ENCODE results near the gene ACP3.

ACP3 gene

GRCh38 chr3:132378048-132378762 lies 61.0 kb downstream of the ACP3 start:
- Histone ChIP-seq H3K9ac (ENCODE audit: low read length) (no peak overlapping the region), H3K27me3 (ENCODE audit: insufficient read depth, low read length) (no peaks in the 10 kb centered on the region; the same call in 1 of the 2 replicates), H3K36me3 (ENCODE audit: insufficient read depth, low read length) (no peaks in the 10 kb centered on the region), H4K20me1 (ENCODE audit: insufficient read depth, low read length) (no peaks in the 10 kb centered on the region), H3K79me2 (ENCODE audit: insufficient read depth, low read length) (no peaks in the 10 kb centered on the region), H3K4me3 (ENCODE audit: low read depth, low read length, poor library complexity, severe bottlenecking) (no peak overlapping the region), H3K9me3 (ENCODE audit: low read length) (peaks cover 5% of the 10 kb centered on the region; the same call in 1 of the 2 replicates), H3K27ac (ENCODE audit: low read depth, low read length, poor library complexity, severe bottlenecking) (no peak overlapping the region), H3K9me2 (ENCODE audit: low read depth, low read length) (no peaks in the 10 kb centered on the region), H3K4me2 (ENCODE audit: low read length) (no peak overlapping the region), H3K4me1 (ENCODE audit: insufficient read depth, low read length, severe bottlenecking) (no peaks in the 10 kb centered on the region), H3F3A (ENCODE audit: insufficient read depth, low read length) (no peaks in the 10 kb centered on the region), H2AFZ (ENCODE audit: low read length) (no peak overlapping the region)
- TF ChIP-seq EZH2 (IDR thresholded peaks at IDR 0.05; ENCODE audit: borderline replicate concordance, low read length) = no peak
- TF ChIP-seq, protein P1, sequence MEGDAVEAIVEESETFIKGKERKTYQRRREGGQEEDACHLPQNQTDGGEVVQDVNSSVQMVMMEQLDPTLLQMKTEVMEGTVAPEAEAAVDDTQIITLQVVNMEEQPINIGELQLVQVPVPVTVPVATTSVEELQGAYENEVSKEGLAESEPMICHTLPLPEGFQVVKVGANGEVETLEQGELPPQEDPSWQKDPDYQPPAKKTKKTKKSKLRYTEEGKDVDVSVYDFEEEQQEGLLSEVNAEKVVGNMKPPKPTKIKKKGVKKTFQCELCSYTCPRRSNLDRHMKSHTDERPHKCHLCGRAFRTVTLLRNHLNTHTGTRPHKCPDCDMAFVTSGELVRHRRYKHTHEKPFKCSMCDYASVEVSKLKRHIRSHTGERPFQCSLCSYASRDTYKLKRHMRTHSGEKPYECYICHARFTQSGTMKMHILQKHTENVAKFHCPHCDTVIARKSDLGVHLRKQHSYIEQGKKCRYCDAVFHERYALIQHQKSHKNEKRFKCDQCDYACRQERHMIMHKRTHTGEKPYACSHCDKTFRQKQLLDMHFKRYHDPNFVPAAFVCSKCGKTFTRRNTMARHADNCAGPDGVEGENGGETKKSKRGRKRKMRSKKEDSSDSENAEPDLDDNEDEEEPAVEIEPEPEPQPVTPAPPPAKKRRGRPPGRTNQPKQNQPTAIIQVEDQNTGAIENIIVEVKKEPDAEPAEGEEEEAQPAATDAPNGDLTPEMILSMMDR (IDR thresholded peaks at IDR 0.05; ENCODE audit: low read length) = no peak

DNA sequence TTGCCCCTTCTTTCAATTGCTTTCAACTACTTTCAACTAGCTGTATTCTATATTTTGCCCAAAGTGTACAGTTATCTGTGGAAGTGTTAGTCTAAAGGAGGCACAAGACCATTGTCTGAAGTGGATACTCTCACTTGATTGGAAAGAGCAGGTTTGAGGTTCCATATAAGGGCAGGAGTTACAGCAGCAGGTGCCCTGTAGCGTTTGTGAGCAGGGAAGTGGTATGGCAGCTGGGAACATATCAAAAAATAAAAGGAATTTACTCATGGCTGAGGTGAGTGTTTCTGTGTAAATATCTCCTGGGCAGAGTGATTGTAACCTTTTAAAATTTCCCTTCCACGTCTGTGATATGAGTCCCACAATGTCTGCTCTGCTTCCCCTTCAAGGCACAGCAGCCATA lies 61.6 kb downstream of the ACP3 start:
- no peak overlapping the region for H2AFZ ChIP-seq (ENCODE audit: low read length)
- H3K36me3 ChIP-seq (ENCODE audit: insufficient read depth, low read length) = no peaks in the 10 kb centered on the region
- no peak overlapping the region for H3K9ac ChIP-seq (ENCODE audit: low read length)
- H3K9me3 ChIP-seq (ENCODE audit: low read length) = peaks cover 5% of the 10 kb centered on the region; the same call in 1 of the 2 replicates
- H3F3A ChIP-seq (ENCODE audit: insufficient read depth, low read length) = no peaks in the 10 kb centered on the region
- no peaks in the 10 kb centered on the region for H4K20me1 ChIP-seq (ENCODE audit: insufficient read depth, low read length)
- H3K4me3 ChIP-seq (ENCODE audit: low read depth, low read length, poor library complexity, severe bottlenecking) = no peak overlapping the region
- TF ChIP-seq, protein P1 (IDR thresholded peaks at IDR 0.05; ENCODE audit: low read length) = no peak
- TF ChIP-seq EZH2 (IDR thresholded peaks at IDR 0.05; ENCODE audit: borderline replicate concordance, low read length) = no peak
- no peaks in the 10 kb centered on the region for H3K9me2 ChIP-seq (ENCODE audit: low read depth, low read length)
- no peaks in the 10 kb centered on the region for H3K4me1 ChIP-seq (ENCODE audit: insufficient read depth, low read length, severe bottlenecking)
- H3K4me2 ChIP-seq (ENCODE audit: low read length) = no peak overlapping the region
- no peaks in the 10 kb centered on the region; the same call in 1 of the 2 replicates for H3K27me3 ChIP-seq (ENCODE audit: insufficient read depth, low read length)
- H3K27ac ChIP-seq (ENCODE audit: low read depth, low read length, poor library complexity, severe bottlenecking) = no peak overlapping the region
- no peaks in the 10 kb centered on the region for H3K79me2 ChIP-seq (ENCODE audit: insufficient read depth, low read length)

DNA sequence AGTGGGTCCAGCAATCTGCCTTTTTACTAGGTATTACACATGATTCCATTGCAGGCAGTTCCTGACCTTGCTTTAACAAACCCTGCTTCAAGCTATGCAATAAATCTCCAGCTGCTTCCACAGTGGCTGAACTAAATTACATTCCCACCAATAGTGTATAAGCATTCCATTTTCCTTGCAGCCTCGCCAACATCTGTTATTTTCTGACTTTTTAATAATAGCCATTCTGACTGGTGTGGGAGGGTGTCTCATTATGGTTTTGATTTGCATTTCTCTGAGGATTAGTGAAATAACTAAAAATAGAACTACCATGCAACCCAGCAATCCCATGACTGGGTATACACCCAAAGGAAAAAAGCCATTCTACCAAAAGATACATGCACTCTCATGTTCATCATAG lies 63.7 kb downstream of the ACP3 start:
- no peaks in the 10 kb centered on the region for H3K9me2 ChIP-seq (ENCODE audit: low read depth, low read length)
- H3K4me1 ChIP-seq (ENCODE audit: insufficient read depth, low read length, severe bottlenecking) = no peaks in the 10 kb centered on the region
- H3K4me3 ChIP-seq (ENCODE audit: low read depth, low read length, poor library complexity, severe bottlenecking) = no peak overlapping the region
- H3K9me3 ChIP-seq (ENCODE audit: low read length) = peaks cover 5% of the 10 kb centered on the region; the same call in 1 of the 2 replicates
- no peaks in the 10 kb centered on the region for H3K36me3 ChIP-seq (ENCODE audit: insufficient read depth, low read length)
- H3K4me2 ChIP-seq (ENCODE audit: low read length) = no peak overlapping the region
- H3F3A ChIP-seq (ENCODE audit: insufficient read depth, low read length) = no peaks in the 10 kb centered on the region
- H4K20me1 ChIP-seq (ENCODE audit: insufficient read depth, low read length) = no peaks in the 10 kb centered on the region
- TF ChIP-seq, protein P1 (IDR thresholded peaks at IDR 0.05; ENCODE audit: low read length) = no peak
- TF ChIP-seq EZH2 (IDR thresholded peaks at IDR 0.05; ENCODE audit: borderline replicate concordance, low read length) = no peak
- no peaks in the 10 kb centered on the region; the same call in 1 of the 2 replicates for H3K27me3 ChIP-seq (ENCODE audit: insufficient read depth, low read length)
- H3K27ac ChIP-seq (ENCODE audit: low read depth, low read length, poor library complexity, severe bottlenecking) = no peak overlapping the region
- no peak overlapping the region for H2AFZ ChIP-seq (ENCODE audit: low read length)
- no peaks in the 10 kb centered on the region for H3K79me2 ChIP-seq (ENCODE audit: insufficient read depth, low read length)
- H3K9ac ChIP-seq (ENCODE audit: low read length) = no peak overlapping the region
